Activated CD4-positive, alpha-beta T cell treated with anti-CD3 and anti-CD28 coated beads, Interleukin-2, Interleukin-4, amounts not matched to agents 100 ng/mL and 50 ng/mL, durations not matched to agents 16 hours and 8 hours (primary cell): ENCODE measurements around the gene ADRA2B.
"Not testable (repeated sequence)": the region's sequence is repeated elsewhere in the genome, so short reads cannot be mapped to it uniquely, and the experiment has no call there.

Source experiments
- DNase-seq: peaks from one replicate; pipeline ENCODE4 v3.0.0-alpha.2; 2020; ENCODE audit warnings: low spot score

The ADRA2B gene

DNA sequence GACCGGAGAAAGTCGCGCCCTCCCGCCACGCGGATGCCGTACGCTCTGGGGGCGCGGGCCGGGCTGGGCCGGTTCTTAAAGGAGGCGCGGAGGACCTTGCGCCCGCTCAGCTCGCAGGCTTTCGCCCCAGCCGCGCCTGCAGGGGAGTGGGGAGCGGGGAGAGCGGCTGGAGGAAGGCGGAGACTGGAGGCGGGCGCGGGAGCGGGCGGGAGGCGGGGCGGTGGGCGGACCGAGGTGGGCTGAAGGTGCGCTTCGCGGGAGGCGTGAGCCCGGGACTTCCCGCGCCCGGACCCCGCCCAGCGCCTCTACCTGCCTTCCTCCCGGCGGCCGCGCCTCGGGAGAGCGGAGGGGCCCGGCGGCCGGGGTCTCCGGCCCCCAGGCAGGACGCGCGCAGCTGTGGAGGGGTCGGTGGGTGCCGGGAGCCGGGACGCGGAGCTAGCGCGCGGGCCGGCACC is at the start of gene ADRA2B:
ADRA2B (minus strand) TSS at position 148 of the 455 bp plus-strand sequence. CDS start 422 bp downstream, outside the sequence.
- DNase-seq: peak; percentile 68

DNA sequence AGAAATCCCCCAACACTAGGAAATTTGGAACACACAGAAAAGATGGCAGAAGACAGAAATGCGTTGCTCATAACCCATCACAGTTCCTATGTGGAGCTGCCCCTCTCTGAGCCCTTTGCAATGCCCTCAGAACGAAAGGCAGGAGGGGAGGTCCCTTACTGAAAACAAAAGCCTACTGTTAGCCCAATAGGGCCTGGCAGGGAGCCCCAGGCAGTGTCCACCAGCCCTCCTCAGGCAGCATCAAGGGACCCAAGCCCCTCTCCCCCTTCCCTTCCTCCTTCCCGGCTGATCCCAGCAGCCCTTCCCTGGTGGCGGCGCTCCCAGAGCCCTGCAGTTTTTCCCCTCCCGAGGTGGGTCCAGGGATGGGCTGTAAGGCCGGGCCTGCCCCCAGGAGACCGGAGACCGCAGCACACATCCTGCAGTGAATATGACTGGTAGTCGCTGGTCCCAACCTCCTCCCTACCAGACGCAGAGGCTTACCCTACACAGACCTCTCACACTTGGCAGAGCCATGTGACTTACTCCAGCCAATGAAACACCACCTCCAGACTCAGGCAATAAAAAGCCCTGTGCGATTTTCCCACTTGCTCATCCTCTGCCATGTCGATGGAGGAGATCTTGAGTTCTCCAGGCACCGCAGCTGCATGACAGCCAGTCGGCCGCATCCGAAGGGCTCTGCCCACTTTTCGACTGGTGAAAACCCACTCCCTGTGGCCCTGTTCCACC is 48.3 kb upstream of the ADRA2B start:
- peak; percentile 89 for DNase-seq

DNA sequence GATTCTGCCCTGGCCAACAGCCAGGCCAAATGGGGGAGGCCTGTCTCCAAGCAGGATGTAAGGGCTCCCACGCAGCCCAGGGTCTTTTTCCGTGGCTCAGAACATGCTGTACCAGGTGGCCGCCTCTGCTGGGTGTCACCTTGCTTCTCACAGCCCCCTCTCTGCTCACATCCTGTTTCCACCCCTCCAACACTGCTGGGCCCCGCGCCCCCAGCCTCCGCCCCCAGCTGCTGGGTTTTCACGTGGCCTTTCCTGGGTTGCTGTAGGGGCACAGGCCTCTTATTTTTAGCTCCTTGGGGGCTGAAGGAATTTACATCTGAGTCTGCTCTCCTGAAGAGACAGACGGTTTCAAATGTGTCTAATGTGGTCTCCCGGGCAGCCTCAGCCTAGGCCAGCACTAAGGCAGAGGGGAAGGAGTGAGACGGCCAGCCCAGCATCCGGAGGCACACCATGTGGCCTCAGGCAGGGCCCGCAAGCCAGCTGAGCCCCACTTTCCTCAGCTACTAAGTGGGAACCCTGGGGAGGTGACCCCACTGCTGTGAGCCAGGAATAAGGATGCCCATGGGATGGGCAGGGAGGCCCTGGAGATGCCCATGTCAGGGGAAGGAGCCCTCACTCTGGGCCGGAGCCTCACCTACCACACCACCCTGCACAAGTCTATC is 47.5 kb upstream of the ADRA2B start:
- DNase-seq: no peak

DNA sequence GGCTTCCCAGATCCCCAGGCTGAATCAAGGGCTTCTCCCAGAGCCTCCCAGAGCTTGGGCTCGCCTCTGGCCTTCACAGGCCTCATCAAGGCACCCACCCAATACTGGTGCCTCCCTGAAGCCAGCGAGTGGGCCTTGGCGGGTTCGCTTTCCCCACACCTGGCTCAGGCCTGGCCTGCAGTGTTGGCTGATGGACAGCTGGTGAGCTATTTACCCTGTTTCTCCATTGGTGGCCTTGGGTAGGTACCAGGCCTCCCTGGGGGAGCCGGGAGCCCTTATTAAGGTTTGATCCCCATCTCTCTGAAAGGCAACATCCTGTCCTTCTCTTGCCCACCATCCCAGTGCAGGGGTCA is 47.0 kb upstream of the ADRA2B start:
- DNase-seq: no peak

DNA sequence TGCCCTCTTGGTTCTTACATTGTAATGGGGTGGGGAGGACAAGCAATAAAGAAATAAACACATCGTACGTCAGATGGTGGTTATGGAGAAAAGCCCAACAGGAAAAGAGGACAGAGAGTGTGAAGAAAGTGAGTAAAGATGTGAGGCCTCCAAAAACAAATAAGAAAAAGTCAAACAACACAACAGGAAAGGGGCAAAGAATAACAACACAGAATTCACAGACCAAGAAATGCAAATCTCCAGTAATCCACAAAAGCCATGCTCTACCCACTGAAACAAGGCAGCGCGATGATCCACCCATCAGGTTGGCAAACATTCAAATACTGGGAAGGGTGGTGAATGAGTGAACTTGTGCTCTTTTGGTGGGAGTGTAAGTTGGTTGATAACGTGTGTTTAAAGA is 45.5 kb upstream of the ADRA2B start:
- DNase-seq: no peak

DNA sequence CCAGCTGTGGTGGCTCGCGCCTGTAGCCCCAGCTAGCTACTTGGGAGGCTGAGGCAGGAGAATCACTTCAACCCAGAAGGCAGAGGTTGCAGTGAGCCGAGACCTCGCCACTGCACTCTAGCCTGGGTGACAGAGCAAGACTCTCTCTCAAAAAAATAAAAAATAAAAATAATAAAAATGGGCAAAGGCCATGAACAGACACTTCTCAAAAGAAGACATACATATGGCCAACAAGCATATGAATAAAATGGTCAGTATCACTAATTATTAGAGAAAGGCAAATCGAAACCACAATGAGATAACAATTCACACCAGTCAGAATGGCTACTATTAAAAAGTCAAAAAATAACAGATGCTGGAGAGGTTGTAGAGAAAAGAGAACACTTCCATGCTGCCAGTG is 44.0 kb upstream of the ADRA2B start:
- DNase-seq: not testable (repeated sequence)

DNA sequence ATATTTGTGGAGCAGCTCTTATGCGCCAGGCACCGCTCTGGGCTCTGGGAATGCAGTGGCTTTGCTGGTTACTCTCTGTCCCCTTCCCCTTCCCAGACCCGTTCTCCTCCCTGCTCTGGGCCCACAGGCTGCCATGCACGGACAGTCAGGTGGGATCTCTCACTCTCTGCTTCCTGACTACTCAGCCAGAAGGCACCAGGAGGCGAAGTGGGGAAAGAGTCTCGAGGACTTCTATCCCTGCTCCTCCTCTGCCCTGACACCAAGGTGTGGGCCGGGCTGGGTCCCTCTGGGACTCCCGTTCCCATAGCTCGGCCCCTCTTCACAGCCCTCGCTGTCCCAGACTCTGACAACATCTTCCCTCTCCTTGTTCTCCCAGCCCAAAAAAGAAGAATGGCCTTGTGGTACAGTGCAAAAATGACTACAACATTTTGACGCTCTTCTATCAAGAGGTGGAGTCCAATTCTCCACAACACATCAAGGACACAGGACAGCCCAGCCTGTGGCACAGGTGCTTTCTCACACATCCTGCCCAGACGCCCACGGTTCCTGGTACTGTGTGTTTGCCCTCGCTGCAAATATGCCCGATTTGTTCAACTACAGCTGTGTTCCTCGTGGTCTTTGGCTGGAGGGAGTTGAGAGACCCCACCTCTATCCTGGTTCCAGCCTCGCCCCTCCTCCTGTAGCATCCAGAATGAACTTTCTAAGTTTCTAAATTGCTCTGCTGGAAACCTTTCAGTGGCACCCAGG is 42.9 kb upstream of the ADRA2B start:
- no peak for DNase-seq

DNA sequence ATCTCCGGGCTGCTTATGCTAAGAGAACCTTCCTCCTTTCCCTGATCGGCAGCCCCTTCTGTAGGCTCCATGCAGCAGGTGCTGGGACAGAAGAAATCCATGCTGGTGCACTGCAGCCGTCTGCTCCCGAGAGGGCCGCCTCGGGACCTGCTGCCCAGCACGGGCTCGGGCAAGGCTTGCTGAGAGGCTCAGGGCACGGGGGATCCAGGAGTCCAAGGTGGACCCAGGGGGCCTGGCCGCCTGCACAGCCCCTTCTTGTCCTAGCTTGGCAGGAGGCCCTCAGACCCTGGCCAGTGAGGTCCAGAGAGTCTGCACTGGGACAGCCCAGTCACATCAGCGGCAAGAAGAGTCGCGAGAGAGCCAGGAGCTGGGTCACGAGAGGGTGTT is 42.2 kb upstream of the ADRA2B start:
- no peak for DNase-seq

DNA sequence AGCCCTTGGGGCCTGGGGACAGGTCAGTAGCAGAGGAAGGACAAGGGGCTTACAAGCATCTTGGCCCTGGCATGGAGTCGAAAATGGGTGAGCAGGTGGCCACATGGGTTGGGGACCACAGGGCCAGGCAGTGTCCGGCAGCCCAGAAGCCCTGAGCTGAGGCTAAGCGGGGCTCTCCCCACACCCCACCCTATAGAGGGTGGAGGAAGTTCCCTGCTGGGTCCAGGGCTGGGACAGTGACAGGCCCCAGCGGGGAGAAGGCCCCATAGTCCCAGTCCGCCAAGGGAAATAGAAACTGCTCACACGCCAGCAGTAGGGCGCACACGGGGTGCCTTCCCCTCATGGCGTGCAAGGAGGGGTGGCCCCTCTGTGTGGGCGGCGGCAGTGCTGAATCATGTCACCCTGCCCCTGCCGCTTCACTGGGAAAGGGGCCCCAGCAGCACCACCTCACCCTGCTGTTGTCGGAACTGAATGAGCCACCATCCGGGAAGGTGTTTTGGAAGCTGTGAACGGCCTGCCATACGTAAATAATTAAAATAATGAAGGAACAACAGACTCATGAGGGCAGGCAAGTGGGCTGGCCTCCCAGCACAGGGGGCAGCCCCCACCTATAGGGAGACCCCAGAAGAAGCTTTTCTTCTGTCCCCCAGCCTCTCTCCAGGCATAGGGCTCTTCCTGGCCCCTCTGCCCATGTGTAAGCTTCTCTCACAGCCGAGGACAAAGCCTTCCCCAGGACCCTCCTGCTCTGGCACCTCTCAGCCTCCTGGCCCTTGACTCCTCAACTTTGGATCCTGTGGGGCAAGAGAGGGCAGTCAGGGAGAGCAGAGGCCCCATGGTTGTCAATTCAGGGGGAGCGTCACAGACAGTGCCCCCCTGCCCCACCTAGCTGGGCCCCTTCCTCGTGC is 41.5 kb upstream of the ADRA2B start:
- DNase-seq: peak; percentile 89

DNA sequence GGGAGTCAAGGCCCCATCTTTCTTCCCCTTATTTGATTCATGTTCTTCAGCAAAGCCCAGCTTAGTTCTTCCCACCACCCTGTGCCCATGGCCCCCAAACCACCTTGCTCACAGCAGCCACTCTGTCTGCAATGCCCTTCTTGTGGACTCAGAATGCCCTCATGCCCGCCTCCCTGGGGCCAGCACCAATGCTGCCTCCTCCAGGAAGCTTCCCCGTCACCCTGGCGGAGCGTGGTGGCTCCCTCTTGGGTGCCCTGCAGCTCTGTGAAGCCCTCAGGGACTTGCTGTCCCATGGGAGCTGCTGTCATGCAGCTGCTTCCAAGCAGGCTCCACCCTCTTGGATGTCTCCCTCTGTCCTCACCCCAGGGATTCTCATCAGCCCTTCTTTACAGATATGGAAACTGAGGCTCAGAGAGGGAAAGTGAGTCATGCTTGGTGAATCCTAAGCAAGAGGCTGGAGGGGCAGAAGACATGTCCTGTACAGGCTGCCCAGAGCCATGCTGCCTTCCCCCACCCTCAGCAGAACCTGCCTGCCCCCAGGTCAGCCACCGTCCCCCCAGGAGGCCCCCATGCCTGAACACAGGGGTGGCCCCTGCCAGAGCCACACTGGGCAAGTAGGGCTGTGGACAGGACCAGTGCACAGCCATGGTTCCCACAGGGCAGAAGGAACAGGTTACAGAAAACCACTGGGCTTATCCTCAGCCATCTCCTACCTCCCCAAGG is 40.7 kb upstream of the ADRA2B start:
- DNase-seq: no peak

DNA sequence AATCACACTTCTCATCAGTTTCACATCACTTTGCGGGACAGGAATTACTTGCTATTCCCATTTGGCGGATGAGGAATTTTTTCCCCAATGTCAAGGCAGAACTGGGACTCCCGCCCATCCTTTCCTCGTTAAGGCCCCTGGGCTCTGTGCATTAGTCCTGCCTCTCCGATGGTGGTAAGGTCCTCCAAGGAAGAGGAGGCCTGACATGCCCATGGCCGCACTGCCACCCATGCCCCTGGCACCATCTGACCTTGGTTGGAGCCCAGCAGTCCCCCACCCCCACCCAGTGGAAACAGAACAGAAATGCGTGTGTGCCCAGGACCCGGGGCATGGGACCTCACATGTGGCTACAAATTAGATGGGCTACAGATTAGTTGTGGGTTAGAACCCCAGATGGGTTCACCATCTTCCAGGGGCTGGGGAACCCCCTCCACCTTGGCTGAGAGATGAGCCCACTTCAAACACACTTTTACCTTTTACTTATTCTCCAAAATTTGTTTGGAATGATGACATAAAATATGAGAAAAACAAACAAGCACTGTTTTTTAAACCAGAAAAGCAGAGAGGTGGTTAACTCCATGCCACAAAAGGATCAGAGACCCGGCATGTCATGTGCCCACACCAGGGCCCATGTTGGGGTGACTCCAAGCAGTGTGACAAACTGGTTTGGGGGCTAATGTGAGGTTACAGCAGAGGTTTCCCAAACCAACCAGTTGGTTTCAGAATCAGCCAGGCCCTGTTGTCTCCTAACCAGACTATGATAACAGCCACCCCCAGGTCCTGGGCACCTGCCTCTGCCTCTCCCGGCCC is 39.8 kb upstream of the ADRA2B start:
- DNase-seq: peak; percentile 71

DNA sequence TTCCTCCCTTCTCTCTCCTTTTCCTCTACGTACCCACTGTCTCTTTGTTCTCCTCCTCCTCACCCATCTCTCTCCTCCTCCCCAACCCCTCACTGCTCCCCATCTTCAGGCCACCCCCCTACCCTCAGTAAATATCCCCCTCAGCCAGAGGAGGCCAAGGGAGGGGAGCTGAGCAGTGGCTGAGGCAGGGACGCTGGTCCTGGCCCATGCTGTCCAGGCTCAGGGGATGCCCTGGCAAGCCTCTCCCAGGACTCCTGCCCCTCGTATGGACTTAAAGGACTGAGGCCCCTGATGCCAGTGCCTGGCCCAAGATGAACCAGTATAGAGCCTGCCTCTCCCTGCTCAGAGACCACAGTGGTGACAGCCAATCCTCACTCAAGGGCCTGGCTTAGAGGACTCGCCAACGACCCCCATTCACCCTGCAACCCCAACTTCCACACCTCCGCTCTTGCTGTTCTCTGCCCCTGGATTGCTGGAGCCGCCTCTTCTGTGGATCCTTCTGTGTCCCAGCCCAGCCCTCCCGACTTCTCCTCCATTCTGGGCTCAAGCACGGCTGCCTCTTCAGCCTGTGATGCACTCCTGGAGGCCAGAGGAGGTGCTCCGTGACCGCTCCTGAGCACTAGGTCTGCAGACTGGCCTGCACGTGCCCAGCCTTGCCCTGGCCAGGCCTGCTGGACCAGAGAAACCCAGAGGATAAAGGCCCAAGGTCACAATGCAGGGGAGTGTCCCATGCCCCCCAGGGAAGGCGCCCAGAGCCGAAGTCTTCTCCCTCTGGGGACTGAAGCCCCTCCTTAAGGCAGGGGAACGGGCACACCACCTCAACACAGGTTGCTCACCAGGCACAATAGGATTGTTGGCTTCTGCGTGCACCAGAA is 38.4 kb upstream of the ADRA2B start:
- no peak for DNase-seq

DNA sequence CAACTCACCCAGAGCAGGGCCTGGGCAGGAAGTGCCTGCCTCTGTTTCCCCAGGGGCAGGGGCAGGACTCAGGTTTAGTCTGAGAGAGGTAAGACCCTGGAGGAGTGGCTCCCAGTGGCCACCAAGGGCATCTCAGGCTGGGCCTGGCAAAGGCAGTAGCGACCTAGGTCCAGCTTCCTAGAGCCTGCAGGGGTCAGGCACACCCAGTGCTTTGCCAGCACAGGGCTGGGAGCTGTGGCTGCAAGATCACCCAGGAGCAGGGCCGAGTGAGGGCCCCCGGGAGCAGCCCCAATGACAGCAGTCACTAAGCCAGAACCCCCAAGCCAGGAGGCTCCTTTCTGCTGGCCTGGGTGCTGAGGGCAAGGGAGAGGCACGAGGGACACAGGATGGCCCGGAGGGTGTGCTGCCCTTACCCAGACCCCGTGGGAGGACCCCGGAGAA is 37.6 kb upstream of the ADRA2B start:
- DNase-seq: no peak

DNA sequence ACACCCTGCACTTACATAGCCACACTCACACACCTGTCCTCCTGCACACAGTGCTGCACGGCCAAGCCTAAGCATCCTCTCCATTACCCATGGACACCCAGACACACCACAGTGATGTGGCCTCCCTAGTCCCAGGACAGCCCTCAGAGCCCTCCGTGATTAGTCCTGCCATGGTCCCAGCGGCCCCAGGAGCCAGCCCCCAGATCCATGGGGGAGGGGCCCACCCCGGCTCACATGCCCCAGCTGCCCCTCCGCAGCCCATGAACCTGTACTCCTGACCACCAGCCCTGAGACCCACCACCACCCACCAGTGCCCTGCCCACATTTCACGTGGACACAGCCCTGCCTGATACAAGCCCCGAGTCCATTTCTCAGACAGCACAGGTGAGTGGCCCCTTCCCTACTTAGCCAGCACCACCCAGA is 36.9 kb upstream of the ADRA2B start:
- no peak for DNase-seq

DNA sequence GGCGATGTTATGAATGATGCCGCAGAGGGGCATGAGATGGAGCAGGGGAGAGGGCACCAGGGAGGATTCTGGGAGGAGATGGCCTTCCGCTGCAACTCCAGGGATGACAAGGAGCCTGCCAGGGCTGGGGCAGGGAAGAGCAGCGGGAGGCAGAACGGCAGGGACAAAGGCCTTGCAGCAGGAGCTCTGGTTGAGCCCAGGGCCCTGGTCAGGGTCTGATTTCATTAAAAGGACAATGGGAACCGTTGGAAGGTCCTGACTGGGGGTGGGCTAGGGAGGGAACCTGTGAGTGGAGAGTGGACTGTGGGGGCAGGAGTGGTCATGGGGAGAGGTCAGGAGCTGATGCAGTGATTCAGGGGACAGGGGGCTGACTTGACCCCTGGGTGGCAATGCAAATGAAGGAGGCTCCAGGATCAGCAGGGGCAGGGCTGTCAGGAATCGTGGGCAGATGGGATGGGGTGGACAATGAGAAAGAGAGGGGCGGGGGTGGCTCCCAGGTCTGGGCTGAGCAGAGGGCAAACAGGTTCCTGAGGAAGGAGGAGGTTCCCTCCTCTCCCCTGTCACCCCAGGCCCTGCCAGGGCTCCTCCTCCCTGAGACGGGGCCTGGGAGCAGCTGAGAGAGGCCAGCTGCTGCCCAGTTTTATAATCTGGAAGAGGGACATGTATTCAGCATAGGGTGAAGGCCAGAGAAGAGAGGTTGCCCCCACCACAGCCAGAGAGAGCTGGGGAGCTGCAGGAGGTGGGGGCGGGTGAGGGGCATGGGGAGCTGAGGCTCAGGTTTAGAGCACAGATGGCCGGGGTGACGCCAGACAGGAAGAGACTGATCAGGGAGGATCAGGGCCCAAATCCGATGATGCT is 36.2 kb upstream of the ADRA2B start:
- no peak for DNase-seq

DNA sequence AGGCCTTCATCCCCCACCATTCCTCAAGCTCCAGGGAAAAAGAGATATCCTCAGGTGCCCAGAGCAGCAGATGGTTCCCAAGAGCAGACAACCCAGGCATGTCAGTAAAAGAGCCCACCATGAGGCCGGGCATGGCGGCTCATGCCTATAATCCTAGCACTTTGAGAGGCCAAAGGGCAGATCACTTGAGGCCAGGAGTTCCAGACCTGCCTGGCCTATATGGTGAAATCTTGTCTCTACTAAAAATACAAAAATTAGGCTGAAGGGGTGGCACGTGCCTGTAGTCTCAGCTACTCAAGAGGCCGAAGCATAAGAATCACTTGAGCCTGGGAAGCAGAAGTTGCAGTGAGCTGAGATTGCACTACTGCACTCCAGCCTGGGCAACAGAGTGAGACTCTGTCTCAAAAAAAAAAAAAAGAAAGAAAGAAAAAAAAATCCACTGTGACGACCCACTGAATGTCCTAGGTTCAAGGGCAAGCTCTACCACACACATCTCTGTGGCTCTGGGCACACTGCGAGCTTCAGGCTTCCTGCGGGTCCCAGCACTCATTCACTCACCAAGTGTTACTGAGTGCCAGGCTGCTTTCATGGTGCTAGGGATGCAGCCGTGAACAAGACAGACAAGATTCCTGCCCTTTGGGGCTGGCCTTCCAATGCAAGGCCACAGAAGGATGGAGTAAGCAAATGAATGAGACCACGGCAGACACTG is 35.4 kb upstream of the ADRA2B start:
- no peak for DNase-seq

DNA sequence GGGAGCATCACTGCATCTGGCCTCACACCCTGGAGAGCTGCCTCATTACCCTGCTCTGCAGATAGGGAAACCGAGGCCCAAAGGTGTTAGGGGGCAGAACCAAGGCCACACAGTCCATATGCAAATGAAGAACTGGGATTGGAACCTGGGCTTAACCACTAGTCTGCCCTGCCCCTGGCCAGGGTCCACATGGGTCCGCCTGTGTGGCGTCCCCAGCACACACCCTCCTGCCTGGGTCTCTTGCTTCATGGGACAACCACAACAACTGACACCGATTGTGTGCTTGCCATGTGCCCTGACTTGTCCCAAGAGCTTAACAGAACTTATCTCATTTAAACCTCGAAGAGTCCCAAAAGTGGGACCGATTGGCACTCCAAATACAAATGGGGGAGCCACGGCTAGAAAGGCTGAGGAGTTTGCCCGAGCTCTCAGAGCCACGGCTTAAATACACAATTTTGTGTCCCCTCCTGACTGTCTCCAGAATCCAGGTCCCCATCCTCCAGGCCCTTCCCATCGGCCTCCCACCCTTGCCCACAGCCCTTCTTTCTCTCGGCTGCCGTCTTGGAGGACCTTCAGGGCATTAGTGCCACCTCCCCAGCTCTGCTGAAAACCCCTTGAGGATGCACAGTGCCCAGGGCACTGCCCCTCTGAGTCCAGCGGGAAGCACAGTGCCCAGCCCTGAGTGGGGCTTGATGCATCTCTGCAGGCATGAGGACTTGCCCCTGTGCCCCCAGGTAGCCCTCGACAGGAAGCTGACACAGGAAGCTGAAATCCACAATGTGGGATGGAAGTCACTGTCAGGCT is 34.6 kb upstream of the ADRA2B start:
- no peak for DNase-seq
